Glutamatergic neuron (in vitro differentiated cells): ENCODE measurements around the gene BICDL2. TPM values are rescaled to one million over a fixed set of nuclear protein-coding genes. Genes with fewer than 3 reads are reported as not detected.

Source experiments
- DNase-seq: peaks from one replicate; pipeline ENCODE4 v3.0.0; 2022
- H3K27ac Mint-ChIP-seq: one replicate; pipeline ENCODE4 v1.8.0; 2020; ENCODE audit warnings: mild to moderate bottlenecking, mixed read lengths, inconsistent platforms; ENCODE audit not compliant: unreplicated experiment
- H3K27me3 Mint-ChIP-seq: one replicate; pipeline ENCODE4 v1.8.0; 2020; ENCODE audit warnings: mild to moderate bottlenecking, moderate library complexity, mixed read lengths, inconsistent platforms; ENCODE audit not compliant: unreplicated experiment
- H3K36me3 Mint-ChIP-seq: one replicate; pipeline ENCODE4 v1.8.0; 2020; ENCODE audit warnings: mild to moderate bottlenecking, mixed read lengths, inconsistent platforms; ENCODE audit not compliant: unreplicated experiment
- H3K4me1 Mint-ChIP-seq: one replicate; pipeline ENCODE4 v1.8.0; 2020; ENCODE audit warnings: mild to moderate bottlenecking, low read depth, mixed read lengths, inconsistent platforms; ENCODE audit not compliant: unreplicated experiment
- H3K4me3 Mint-ChIP-seq: one replicate; pipeline ENCODE4 v1.8.0; 2020; ENCODE audit warnings: mild to moderate bottlenecking, mixed read lengths, inconsistent platforms; ENCODE audit not compliant: unreplicated experiment
- H3K9me3 Mint-ChIP-seq: one replicate; pipeline ENCODE4 v1.8.0; 2020; ENCODE audit warnings: mild to moderate bottlenecking, moderate library complexity, mixed read lengths, inconsistent platforms; ENCODE audit not compliant: unreplicated experiment
- CTCF ChIP-seq: fragments of 200-600 bp; sonication (generic); IDR thresholded peaks from one replicate; pipeline ENCODE4 v1.5.0; 2021; ENCODE audit not compliant: partially characterized antibody, unreplicated experiment
- total RNA-seq: library from RNA; stranded (reverse); fragmentation: NEBNext Ultra II Directional; extraction: Animal tissue kit (Norgen Biotek cat#: 25700); gene quantifications from one replicate; pipeline ENCODE4 v1.2.1, GENCODE V29; 2021; ENCODE audit not compliant: unreplicated experiment

The BICDL2 gene
- total RNA-seq, 1 donor from 2014 or later: not detected

- no peak for DNase-seq
- no peak overlapping the region for H3K4me3 Mint-ChIP-seq
These were observed 1.3 kb downstream of the BICDL2 start for GRCh38 chr16:3035289-3035971.

GRCh38 chr16:3032624-3033023 is 4.1 kb downstream of the BICDL2 start:
- H3K9me3 Mint-ChIP-seq: peaks cover 2% of the 10 kb centered on the region
- H3K36me3 Mint-ChIP-seq: no peaks in the 10 kb centered on the region
- no peak for TF ChIP-seq CTCF
- H3K27ac Mint-ChIP-seq: no peak overlapping the region
- peaks cover 7% of the 10 kb centered on the region for H3K4me1 Mint-ChIP-seq
- no peak overlapping the region for H3K4me3 Mint-ChIP-seq
- H3K27me3 Mint-ChIP-seq: peaks cover 19% of the 10 kb centered on the region
- DNase-seq: no peak

More at GRCh38 chr16:3035289-3035971, 1.3 kb downstream of the BICDL2 start:
- peaks cover 5% of the 10 kb centered on the region for H3K4me1 Mint-ChIP-seq
- H3K27ac Mint-ChIP-seq: no peak overlapping the region
- no peak for TF ChIP-seq CTCF
- H3K9me3 Mint-ChIP-seq: no peaks in the 10 kb centered on the region
- H3K36me3 Mint-ChIP-seq: no peaks in the 10 kb centered on the region
- H3K27me3 Mint-ChIP-seq: peaks cover 21% of the 10 kb centered on the region

GRCh38 chr16:3030222-3031212 is 6.2 kb downstream of the BICDL2 start:
- H3K4me3 Mint-ChIP-seq: peak overlapping the region; percentile 55
- H3K27ac Mint-ChIP-seq: peak overlapping the region; percentile 39
- no peaks in the 10 kb centered on the region for H3K36me3 Mint-ChIP-seq
- H3K4me1 Mint-ChIP-seq: peaks cover 6% of the 10 kb centered on the region
- H3K9me3 Mint-ChIP-seq: peaks cover 2% of the 10 kb centered on the region
- TF ChIP-seq CTCF: no peak
- peaks cover 15% of the 10 kb centered on the region for H3K27me3 Mint-ChIP-seq
- DNase-seq: no peak

GRCh38 chr16:3029491-3030221 is 7.1 kb downstream of the BICDL2 start:
- peaks cover 14% of the 10 kb centered on the region for H3K27me3 Mint-ChIP-seq
- H3K4me1 Mint-ChIP-seq: peaks cover 6% of the 10 kb centered on the region
- no peaks in the 10 kb centered on the region for H3K36me3 Mint-ChIP-seq
- H3K4me3 Mint-ChIP-seq: peak overlapping the region; percentile 55
- no peak for DNase-seq
- peak overlapping the region; percentile 39 for H3K27ac Mint-ChIP-seq
- no peak for TF ChIP-seq CTCF
- H3K9me3 Mint-ChIP-seq: peaks cover 2% of the 10 kb centered on the region
